WTC11 (cell line): ENCODE results near the gene RAPGEF2. TPM values are rescaled to one million over a fixed set of nuclear protein-coding genes. Genes with fewer than 3 reads are reported as not detected.

Source experiments
- ATAC-seq: fragments of 200-7000 bp; cut with Tn5 transposase; 2 replicates; pipeline ENCODE4 v1.10.0; 2021; ENCODE audit warnings: mild to moderate bottlenecking, moderate library complexity
- CTCF ChIA-PET: fragments of 300-600 bp; sonication (Branson Sonifier 250); formaldehyde crosslinking; loops from one replicate; lab custom pipeline; 2021; ENCODE audit warnings: antibody characterized with exemption; lab: Charles Lee
- POLR2A ChIA-PET: fragments of 350-600 bp; sonication (Branson Sonifier 250); formaldehyde crosslinking; loops from one replicate; lab custom pipeline; 2021; ENCODE audit warnings: antibody characterized with exemption; lab: Charles Lee
- DNase-seq: peaks from one replicate; pipeline ENCODE4 v3.0.0; 2021; ENCODE audit warnings: low spot score
- H3K27ac Mint-ChIP-seq: 2 replicates; pipeline ENCODE4 v1.8.0; 2021; ENCODE audit warnings: mixed read lengths
- H3K27me3 Mint-ChIP-seq: 2 replicates; pipeline ENCODE4 v1.8.0; 2021; ENCODE audit warnings: low read depth, mild to moderate bottlenecking, moderate library complexity, mixed read lengths
- H3K36me3 Mint-ChIP-seq: 2 replicates; pipeline ENCODE4 v1.8.0; 2021; ENCODE audit warnings: mixed read lengths
- H3K4me1 Mint-ChIP-seq: 2 replicates; pipeline ENCODE4 v1.8.0; 2022; ENCODE audit warnings: mixed read lengths
- H3K4me3 Mint-ChIP-seq: 2 replicates; pipeline ENCODE4 v1.8.0; 2021; ENCODE audit warnings: mild to moderate bottlenecking, moderate library complexity, mixed read lengths
- H3K9me3 Mint-ChIP-seq: 2 replicates; pipeline ENCODE4 v1.8.0; 2021; ENCODE audit warnings: mixed read lengths
- CDX4 ChIP-seq: fragments of 250-450 bp; sonication (Bioruptor Pico); IDR thresholded peaks from 2 replicates; pipeline ENCODE4 v1.9.0; 2021; ENCODE audit warnings: moderate library complexity, mild to moderate bottlenecking, inconsistent platforms, borderline replicate concordance
- CREB1 ChIP-seq: sonication (generic); formaldehyde crosslinking; IDR thresholded peaks from 2 replicates; pipeline ENCODE4 v1.8.0; 2023; ENCODE audit warnings: mild to moderate bottlenecking, missing genetic modification reagents
- CTCF ChIP-seq: fragments of 200-600 bp; IDR thresholded peaks from 2 replicates; pipeline ENCODE4 v1.8.0; 2022; ENCODE audit warnings: antibody characterized with exemption
- E2F1 ChIP-seq: sonication (generic); formaldehyde crosslinking; IDR thresholded peaks from 2 replicates; pipeline ENCODE4 v1.8.0; 2022; ENCODE audit warnings: mild to moderate bottlenecking, missing genetic modification reagents
- E2F4 ChIP-seq: sonication (generic); formaldehyde crosslinking; IDR thresholded peaks from 2 replicates; pipeline ENCODE4 v1.8.1; 2022; ENCODE audit warnings: low read depth, mild to moderate bottlenecking, moderate library complexity, missing genetic modification reagents, borderline replicate concordance
- ELF4 ChIP-seq: sonication (generic); formaldehyde crosslinking; IDR thresholded peaks from 2 replicates; pipeline ENCODE4 v1.8.1; 2022; ENCODE audit warnings: low read depth, mild to moderate bottlenecking, moderate library complexity, missing genetic modification reagents
- ESRRA ChIP-seq: sonication (generic); formaldehyde crosslinking; IDR thresholded peaks from 2 replicates; pipeline ENCODE4 v1.8.1; 2022; ENCODE audit warnings: mild to moderate bottlenecking, missing genetic modification reagents, borderline replicate concordance
- GABPB1 ChIP-seq: sonication (generic); formaldehyde crosslinking; IDR thresholded peaks from 2 replicates; pipeline ENCODE4 v1.8.1; 2023; ENCODE audit warnings: mild to moderate bottlenecking, missing genetic modification reagents
- GRHL2 ChIP-seq: fragments of 250-450 bp; sonication (Bioruptor Pico); IDR thresholded peaks from 2 replicates; pipeline ENCODE4 v1.8.0; 2022; ENCODE audit warnings: mild to moderate bottlenecking, moderate library complexity; ENCODE audit not compliant: insufficient replicate concordance, severe bottlenecking
- KAT7 ChIP-seq: sonication (generic); formaldehyde crosslinking; IDR thresholded peaks from 2 replicates; pipeline ENCODE4 v1.8.1; 2023; ENCODE audit warnings: missing genetic modification reagents, mild to moderate bottlenecking, borderline replicate concordance
- MAX ChIP-seq: sonication (generic); formaldehyde crosslinking; IDR thresholded peaks from 2 replicates; pipeline ENCODE4 v1.8.0; 2022; ENCODE audit warnings: mild to moderate bottlenecking, missing genetic modification reagents
- NFATC4 ChIP-seq: fragments of 250-450 bp; sonication (Bioruptor Pico); IDR thresholded peaks from 2 replicates; pipeline ENCODE4 v1.9.0; 2021; ENCODE audit warnings: mild to moderate bottlenecking
- OVOL2 ChIP-seq: fragments of 250-450 bp; sonication (Bioruptor Pico); IDR thresholded peaks from 2 replicates; pipeline ENCODE4 v1.9.0; 2021; ENCODE audit warnings: mild to moderate bottlenecking, borderline replicate concordance
- PRDM15 ChIP-seq: sonication (generic); formaldehyde crosslinking; IDR thresholded peaks from 2 replicates; pipeline ENCODE4 v1.8.0; 2022; ENCODE audit warnings: missing genetic modification reagents
- TEAD4 ChIP-seq: sonication (generic); formaldehyde crosslinking; IDR thresholded peaks from 2 replicates; pipeline ENCODE4 v1.8.0; 2022; ENCODE audit warnings: mild to moderate bottlenecking, missing genetic modification reagents
- USF2 ChIP-seq: sonication (generic); formaldehyde crosslinking; IDR thresholded peaks from 2 replicates; pipeline ENCODE4 v1.8.1; 2023; ENCODE audit warnings: mild to moderate bottlenecking, missing genetic modification reagents, moderate library complexity
- ZNF219 ChIP-seq: sonication (generic); formaldehyde crosslinking; IDR thresholded peaks from 2 replicates; pipeline ENCODE4 v1.8.0; 2023; ENCODE audit warnings: missing genetic modification reagents, mild to moderate bottlenecking, borderline replicate concordance
- ZNF396 ChIP-seq: fragments of 250-450 bp; sonication (Bioruptor Pico); IDR thresholded peaks from 2 replicates; pipeline ENCODE4 v1.8.0; 2021; ENCODE audit warnings: mild to moderate bottlenecking, moderate library complexity, borderline replicate concordance
- ZNF512 ChIP-seq: sonication (generic); formaldehyde crosslinking; IDR thresholded peaks from 2 replicates; pipeline ENCODE4 v1.8.1; 2022; ENCODE audit warnings: missing genetic modification reagents, borderline replicate concordance
- ZSCAN18 ChIP-seq: fragments of 250-450 bp; sonication (Bioruptor Pico); IDR thresholded peaks from 2 replicates; pipeline ENCODE4 v2.1.2; 2022; ENCODE audit warnings: mild to moderate bottlenecking, moderate library complexity
- total RNA-seq: library from RNA; stranded (reverse); gene quantifications from 3 replicates; pipeline ENCODE4 v1.2.3, GENCODE V29; 2021

RAPGEF2 gene
- total RNA-seq, 1 experiment from 2014 or later, result 40.6 TPM

GRCh38 chr4:159102622-159103383, at the start of gene RAPGEF2 (continued):
- TF ChIP-seq CTCF (no peak), ESRRA (CRISPR knock-in tag) (no peak), GABPB1 (CRISPR knock-in tag) (no peak), ZNF512 (CRISPR knock-in tag) (no peak), ZNF219 (CRISPR knock-in tag) (no peak), GRHL2 (CRISPR knock-in tag) (no peak), USF2 (CRISPR knock-in tag) (0 out of 2 replicates have a peak, but pooled peaks have one; percentile 15), PRDM15 (CRISPR knock-in tag) (no peak), ZNF396 (CRISPR knock-in tag) (no peak), E2F1 (no peak), NFATC4 (CRISPR knock-in tag) (no peak), ZSCAN18 (CRISPR knock-in tag) (no peak), TEAD4 (no peak)

- Mint-ChIP-seq H3K4me1 (peaks cover 39% of the 10 kb centered on the region), H3K36me3 (no peaks in the 10 kb centered on the region), H3K27ac (no peak overlapping the region), H3K4me3 (no peak overlapping the region), H3K9me3 (no peaks in the 10 kb centered on the region), H3K27me3 (no peaks in the 10 kb centered on the region)
- ATAC-seq (no peak), DNase-seq (no peak)
- ChIA-PET CTCF (interaction anchor here (2.1 kb wide), 1 partner anchor 11 kb away, joined by 5 read pairs; no protein-coding TSS in a partner anchor), POLR2A (no interaction called here)
- TF ChIP-seq CREB1 (CRISPR knock-in tag), result no peak
- TF ChIP-seq KAT7 (CRISPR knock-in tag), result no peak
- TF ChIP-seq E2F4 (CRISPR knock-in tag), result no peak
- TF ChIP-seq ELF4 (CRISPR knock-in tag), result no peak
- TF ChIP-seq MAX (CRISPR knock-in tag), result no peak
- TF ChIP-seq OVOL2 (CRISPR knock-in tag), result no peak
- no peak for TF ChIP-seq CDX4 (CRISPR knock-in tag)
Measured at GRCh38 chr4:159055833-159056232, 47.0 kb upstream of the RAPGEF2 start.
